H1 (cell line): ENCODE data around the gene SPHKAP. TPM values are rescaled to one million over a fixed set of nuclear protein-coding genes. Genes with fewer than 3 reads are reported as not detected.

ENCODE experiments used
- CTCF ChIA-PET: fragments of 300-600 bp; sonication (Branson Sonifier 250); formaldehyde crosslinking; loops from one replicate; lab custom pipeline; 2021; ENCODE audit not compliant: partially characterized antibody; lab: Charles Lee
- POLR2A ChIA-PET: fragments of 300-600 bp; sonication (Branson Sonifier 250); formaldehyde crosslinking; loops from one replicate; lab custom pipeline; 2021; ENCODE audit warnings: inconsistent platforms; ENCODE audit not compliant: partially characterized antibody; lab: Charles Lee
- DNase-seq, 2 experiments: peaks; one replicate each; pipeline versions ENCODE4 v3.0.0 to v3.0.0-alpha.2; 2010 to 2022; ENCODE audit warnings: low spot score in 2 of 2, low read depth in 1 of 2, mixed read lengths in 1 of 2
- FAIRE-seq: peaks from 2 replicates; lab custom pipeline; 2011; peaks lifted over from hg19 to GRCh38; lab: Jason Lieb, UNC
- H2AFZ ChIP-seq: 2 replicates; pipeline ENCODE4 v1.8.1; 2012; ENCODE audit warnings: low read length, inconsistent platforms
- H2AK5ac ChIP-seq: 2 replicates; pipeline ENCODE4 v1.6.1; 2013; ENCODE audit warnings: low read depth, low read length
- H2BK120ac ChIP-seq: replicated peaks from 2 replicates; pipeline ENCODE3; 2013; ENCODE audit warnings: low read depth, low read length, inconsistent platforms
- H2BK12ac ChIP-seq: 2 replicates; pipeline ENCODE4 v1.6.1; 2013; ENCODE audit warnings: low read depth, low read length
- H2BK15ac ChIP-seq: 2 replicates; pipeline ENCODE4 v1.6.1; 2013; ENCODE audit warnings: low read length
- H2BK20ac ChIP-seq: 2 replicates; pipeline ENCODE4 v1.6.1; 2013; ENCODE audit warnings: low read length
- H2BK5ac ChIP-seq: 2 replicates; pipeline ENCODE4 v1.6.1; 2013; ENCODE audit warnings: low read depth, low read length
- H3K14ac ChIP-seq: 2 replicates; pipeline ENCODE4 v1.6.1; 2013; ENCODE audit warnings: inconsistent platforms; ENCODE audit not compliant: insufficient read length
- H3K18ac ChIP-seq: 2 replicates; pipeline ENCODE4 v1.6.1; 2013; ENCODE audit warnings: low read length; ENCODE audit errors: extremely low read depth
- H3K23ac ChIP-seq: 2 replicates; pipeline ENCODE4 v1.6.1; 2013; ENCODE audit warnings: inconsistent platforms; ENCODE audit not compliant: insufficient read length
- H3K23me2 ChIP-seq: 2 replicates; pipeline ENCODE4 v1.6.1; 2013; ENCODE audit warnings: low read depth, low read length
- H3K27ac ChIP-seq: 2 replicates; pipeline ENCODE4 v1.6.1; 2011; ENCODE audit warnings: low read depth, low read length, inconsistent platforms
- H3K27me3 ChIP-seq, 4 experiments: replicated peaks in 1 of 4; 1 replicate in 1 of 4; 2 replicates in 3 of 4; pipeline versions ENCODE4 v1.6.1 to v1.8.1; 2011 to 2013; ENCODE audit warnings: low read length in 3 of 4, mild to moderate bottlenecking in 3 of 4, inconsistent platforms in 2 of 4, mixed read lengths in 2 of 4, moderate library complexity in 1 of 4; ENCODE audit not compliant: control insufficient read depth in 3 of 4, insufficient read depth in 3 of 4; ENCODE audit errors: extremely low read depth in 1 of 4
- H3K36me3 ChIP-seq, 4 experiments: 2 replicates each; pipeline versions ENCODE4 v1.6.1 to v1.8.1; 2011 to 2013; ENCODE audit warnings: mild to moderate bottlenecking in 4 of 4, low read length in 3 of 4, moderate library complexity in 2 of 4, control low read depth in 1 of 4, inconsistent platforms in 1 of 4; ENCODE audit not compliant: insufficient read depth in 4 of 4, control insufficient read depth in 2 of 4
- H3K4ac ChIP-seq: replicated peaks from 2 replicates; pipeline ENCODE3; 2013; ENCODE audit warnings: low read length, low read depth, mixed read lengths, inconsistent platforms; ENCODE audit not compliant: insufficient read length
- H3K4me1 ChIP-seq, 4 experiments: replicated peaks in 1 of 4; 1 replicate in 1 of 4; 2 replicates in 3 of 4; pipeline versions ENCODE4 v1.6.1 to v1.8.1; 2011 to 2013; ENCODE audit warnings: low read length in 3 of 4, inconsistent platforms in 2 of 4, mixed read lengths in 1 of 4; ENCODE audit not compliant: insufficient read depth in 4 of 4, control insufficient read depth in 3 of 4
- H3K4me2 ChIP-seq, 2 experiments: 2 replicates each; pipeline versions ENCODE4 v1.6.1 to v1.8.1; 2011 to 2013; ENCODE audit warnings: low read depth in 2 of 2, low read length in 2 of 2, control low read depth in 1 of 2, inconsistent platforms in 1 of 2, mild to moderate bottlenecking in 1 of 2; ENCODE audit not compliant: insufficient read depth in 1 of 2
- H3K4me3 ChIP-seq, 4 experiments: fragments of 200-600, 300-600 bp in 1 of 4; sonication (generic), shearing (Covaris generic), sonication (Bioruptor Twin) in 1 of 4; 2 replicates each; pipeline versions ENCODE4 v1.5.1 to v1.8.1; 2011 to 2016; ENCODE audit warnings: low read length in 4 of 4, low read depth in 3 of 4, control low read depth in 2 of 4, inconsistent platforms in 2 of 4, mild to moderate bottlenecking in 2 of 4, mixed read lengths in 1 of 4, moderate library complexity in 1 of 4; ENCODE audit not compliant: insufficient read depth in 2 of 4; ENCODE audit errors: extremely low read depth in 1 of 4
- H3K56ac ChIP-seq: replicated peaks from 2 replicates; pipeline ENCODE3; 2013; ENCODE audit warnings: low read depth, mild to moderate bottlenecking, mixed read lengths, low read length, inconsistent platforms; ENCODE audit not compliant: insufficient read length
- H3K79me1 ChIP-seq: 2 replicates; pipeline ENCODE4 v1.6.1; 2013; ENCODE audit warnings: low read depth, low read length, control low read depth
- H3K79me2 ChIP-seq, 2 experiments: 2 replicates each; pipeline versions ENCODE4 v1.6.1 to v1.8.1; 2012 to 2013; ENCODE audit warnings: low read length in 2 of 2, mild to moderate bottlenecking in 2 of 2, inconsistent platforms in 1 of 2; ENCODE audit not compliant: insufficient read depth in 2 of 2, control insufficient read depth in 1 of 2
- H3K9ac ChIP-seq, 4 experiments: replicated peaks in 1 of 4; 1 replicate in 1 of 4; 2 replicates in 3 of 4; pipeline versions ENCODE4 v1.6.1 to v1.8.1; 2011 to 2013; ENCODE audit warnings: low read depth in 3 of 4, low read length in 3 of 4, control low read depth in 2 of 4, mild to moderate bottlenecking in 2 of 4, moderate library complexity in 2 of 4, inconsistent platforms in 1 of 4; ENCODE audit errors: extremely low read depth in 1 of 4
- H3K9me3 ChIP-seq, 2 experiments: 2 replicates each; pipeline versions ENCODE4 v1.6.1 to v1.8.1; 2012 to 2013; ENCODE audit warnings: mild to moderate bottlenecking in 2 of 2, moderate library complexity in 2 of 2, control low read depth in 1 of 2, inconsistent platforms in 1 of 2, low read depth in 1 of 2, low read length in 1 of 2, mixed read lengths in 1 of 2; ENCODE audit not compliant: insufficient read depth in 2 of 2
- H4K20me1 ChIP-seq, 2 experiments: replicated peaks in 1 of 2; 2 replicates each; pipeline versions ENCODE3 to v1.8.1; 2011 to 2013; ENCODE audit warnings: inconsistent platforms in 2 of 2, low read length in 2 of 2, mild to moderate bottlenecking in 1 of 2; ENCODE audit not compliant: insufficient read depth in 2 of 2, control insufficient read depth in 1 of 2
- H4K5ac ChIP-seq: 2 replicates; pipeline ENCODE4 v1.6.1; 2013; ENCODE audit warnings: low read length, low read depth, mixed read lengths, inconsistent platforms; ENCODE audit not compliant: insufficient read length
- H4K8ac ChIP-seq: 2 replicates; pipeline ENCODE4 v1.8.0; 2013; ENCODE audit warnings: mild to moderate bottlenecking, moderate library complexity, low read length, inconsistent platforms; ENCODE audit not compliant: insufficient read depth; ENCODE audit errors: extremely low read depth
- H4K91ac ChIP-seq: replicated peaks from 2 replicates; pipeline ENCODE3; 2013; ENCODE audit warnings: low read length, mixed read lengths, inconsistent platforms; ENCODE audit not compliant: insufficient read length
- ASH2L ChIP-seq: fragments of 200-600, 300-600 bp; sonication (generic); IDR thresholded peaks from one replicate; pipeline ENCODE4 v1.7.1; 2017; ENCODE audit warnings: low read length
- ATF3 ChIP-seq: IDR thresholded peaks from 2 replicates; pipeline ENCODE4 v1.6.1; 2011; ENCODE audit warnings: low read depth, mild to moderate bottlenecking, low read length; ENCODE audit not compliant: insufficient read depth
- CBX8 ChIP-seq: fragments of 300-800, 300-1000 bp; sonication (generic); IDR thresholded peaks from 2 replicates; pipeline ENCODE4 v1.7.1; 2016; ENCODE audit warnings: low read depth, low read length, borderline replicate concordance
- HDAC6 ChIP-seq: IDR thresholded peaks from one replicate; pipeline ENCODE4 v1.7.1; 2012; ENCODE audit warnings: low read depth, mild to moderate bottlenecking, inconsistent platforms, low read length, moderate library complexity
- KDM1A ChIP-seq: fragments of 200-600, 300-600 bp; sonication (generic); IDR thresholded peaks from 2 replicates; pipeline ENCODE4 v1.7.1; 2016; ENCODE audit warnings: mild to moderate bottlenecking, low read length, borderline replicate concordance
- PHF8 ChIP-seq: fragments of 200-600 bp; sonication (generic); conservative IDR thresholded peaks from 2 replicates; pipeline ENCODE4 v1.7.1; 2012; ENCODE audit warnings: low read depth, mild to moderate bottlenecking, inconsistent platforms, low read length, moderate library complexity
- POLR2A ChIP-seq, 2 experiments: IDR thresholded peaks; 1 replicate in 1 of 2; 2 replicates in 1 of 2; pipeline ENCODE4 v1.6.1; 2011; ENCODE audit warnings: low read depth in 2 of 2, low read length in 2 of 2, mild to moderate bottlenecking in 2 of 2; ENCODE audit errors: control extremely low read depth in 1 of 2
- TAF7 ChIP-seq: optimal IDR thresholded peaks from 2 replicates; pipeline ENCODE3; 2011; ENCODE audit warnings: low read depth, mild to moderate bottlenecking, inconsistent platforms, low read length, moderate library complexity, borderline replicate concordance
- TCF12 ChIP-seq: IDR thresholded peaks from 2 replicates; pipeline ENCODE4 v1.6.1; 2011; ENCODE audit warnings: low read depth, mild to moderate bottlenecking, low read length
- WGBS, 2 experiments: shearing (Covaris generic) in 1 of 2; methylation state at CpG; one replicate each; pipeline versions ENCODE4 v1.1.6 to v1.1.7; 2013 to 2015; ENCODE audit warnings: low lambda C conversion rate in 2 of 2, mixed read lengths in 2 of 2, inconsistent platforms in 1 of 2, low coverage in 1 of 2, missing lambda C conversion rate in 1 of 2; ENCODE audit not compliant: insufficient replicate concordance in 2 of 2, insufficient coverage in 1 of 2, insufficient read length in 1 of 2; ENCODE audit errors: extremely low coverage in 1 of 2, missing lambda C conversion rate in 1 of 2; 5-methylcytosine and 5-hydroxymethylcytosine counted together
- polyA plus RNA-seq, 7 experiments: library from polyadenylated mRNA; depleted of rRNA in 3 of 7; stranded (reverse) in 5 of 7; unstranded in 2 of 7; fragments of >200 nt in 5 of 7; fragments of 200-250 nt in 2 of 7; gene quantifications; 1 replicate in 5 of 7; 2 replicates in 1 of 7; 4 replicates in 1 of 7; pipeline versions ENCODE4 v1.2.1 to v1.2.3, GENCODE V29; 2011 to 2013; ENCODE audit warnings: missing spikeins in 2 of 7, mixed read lengths in 2 of 7
- total RNA-seq: library from RNA; stranded (reverse); fragmentation: NEBNext Ultra II Directional; extraction: Animal tissue kit (Norgen Biotek cat#: 25700); gene quantifications from 2 replicates; pipeline ENCODE4 v1.2.1, GENCODE V29; 2021

The SPHKAP gene
- total and polyA plus RNA-seq, 2 of the 8 experiments (the other 6 are each of a cell fraction or from before 2014, with no cell fraction given) = 0.02 TPM; not detected in 1

- Histone ChIP-seq H3K14ac (no peak overlapping the region), H3K4me3 (no peak overlapping the region), H3K9ac (no peak overlapping the region), H3K23me2 (no peaks in the 10 kb centered on the region; the same call in 1 of the 2 replicates), H4K5ac (no peak overlapping the region), H3K18ac (no peak overlapping the region), H3K4me1 (no peaks in the 10 kb centered on the region; a peak in 1 of 7 replicates), H3K27me3 (no peaks in the 10 kb centered on the region), H3K27ac (no peak overlapping the region)
- POLR2A ChIA-PET = no interaction called here
- no peak for TF ChIP-seq ASH2L
- TF ChIP-seq TAF7 = no peak
- no peak for TF ChIP-seq HDAC6
- TF ChIP-seq PHF8 = no peak
- TF ChIP-seq TCF12 = no peak
- TF ChIP-seq POLR2A (IDR thresholded peaks at IDR 0.05; ENCODE audit: control extremely low read depth in 1 of 2, low read depth in 2 of 2, low read length in 2 of 2) = no peak
- TF ChIP-seq ATF3 = no peak
- no peak for TF ChIP-seq CBX8
- TF ChIP-seq KDM1A = no peak
- TF ChIP-seq, all 59 proteins: peak for 0
- CTCF ChIA-PET = no interaction called here
- H3K36me3 ChIP-seq = no peaks in the 10 kb centered on the region
- WGBS, 2 experiments = 92% methylated on average over 2 of the region's 2 CpGs; no CpG with 5 or more reads in 1 of the 2 experiments
- H3K4ac ChIP-seq = no peak overlapping the region
- H3K79me2 ChIP-seq = no peaks in the 10 kb centered on the region
- no peak overlapping the region for H2AFZ ChIP-seq
- H2BK15ac ChIP-seq = no peak overlapping the region
- H2BK5ac ChIP-seq = no peak overlapping the region
- H3K56ac ChIP-seq = no peak overlapping the region
- no peak overlapping the region for H4K8ac ChIP-seq
- no peak overlapping the region for H4K91ac ChIP-seq
- H2BK12ac ChIP-seq = no peak overlapping the region
- no peak for DNase-seq
- H2AK5ac ChIP-seq = no peak overlapping the region
- H3K23ac ChIP-seq = no peak overlapping the region
- no peak for FAIRE-seq
- no peak overlapping the region for H2BK20ac ChIP-seq
- H3K9me3 ChIP-seq = no peaks in the 10 kb centered on the region; a peak in 1 of 4 replicates
- H3K4me2 ChIP-seq = no peak overlapping the region
- H3K79me1 ChIP-seq = no peaks in the 10 kb centered on the region
- H4K20me1 ChIP-seq = no peaks in the 10 kb centered on the region
- H2BK120ac ChIP-seq = no peak overlapping the region
These were observed 77.3 kb downstream of the SPHKAP start for GRCh38 chr2:228104215-228104614.
